Stomach (tissue), 9 donors: Measurements from ENCODE around the gene SEC24D. TPM values are rescaled to one million over a fixed set of nuclear protein-coding genes. Genes with fewer than 3 reads are reported as not detected.

ENCODE experiments used
- DNase-seq, 2 donors: peaks; one replicate each; pipeline versions ENCODE4 v3.0.0 to v3.0.0-alpha.2; 2013 to 2019
- H3K27ac ChIP-seq, 5 donors: fragments of 200-600 bp in 4 of 5; sonication (generic) in 4 of 5; one replicate each; pipeline ENCODE4 v1.5.1; 2013 to 2019; ENCODE audit warnings: mild to moderate bottlenecking in 1 of 5, moderate library complexity in 1 of 5
- H3K27me3 ChIP-seq, 3 donors: fragments of 200-600 bp; sonication (generic); one replicate each; pipeline ENCODE4 v1.5.1; 2017 to 2019; ENCODE audit warnings: mixed run types in 1 of 3
- H3K36me3 ChIP-seq, 4 donors: fragments of 200-600 bp; sonication (generic); 1 replicate in 3 of 4; 2 replicates in 1 of 4; pipeline ENCODE4 v1.5.1; 2016 to 2019
- H3K4me1 ChIP-seq, 4 donors: fragments of 200-600 bp; sonication (generic); one replicate each; pipeline ENCODE4 v1.5.1; 2016 to 2019
- H3K4me3 ChIP-seq, 4 donors: fragments of 200-600 bp; sonication (generic) in 3 of 4; one replicate each; pipeline ENCODE4 v1.5.1; 2016 to 2019; ENCODE audit warnings: mild to moderate bottlenecking in 1 of 4
- H3K9me3 ChIP-seq, 4 donors: fragments of 200-600 bp; sonication (generic); one replicate each; pipeline ENCODE4 v1.5.1; 2016 to 2019
- EP300 ChIP-seq: sonication (generic); formaldehyde crosslinking; IDR thresholded peaks from one replicate; pipeline ENCODE4 v1.6.1; 2017; ENCODE audit warnings: antibody characterized with exemption
- POLR2A ChIP-seq, 4 donors: fragments of 450-650 bp; IDR thresholded peaks; one replicate each; pipeline ENCODE4 v1.6.1; 2016; ENCODE audit warnings: antibody characterized with exemption in 4 of 4, control low read depth in 2 of 4, mild to moderate bottlenecking in 1 of 4, moderate library complexity in 1 of 4
- POLR2AphosphoS5 ChIP-seq, 3 donors: sonication (generic); formaldehyde crosslinking; IDR thresholded peaks; one replicate each; pipeline ENCODE4 v1.6.1; 2016; ENCODE audit warnings: antibody characterized with exemption in 3 of 3
- WGBS, 5 donors: extraction: QIAGEN DNeasy Blood & Tissue Kit in 3 of 5; methylation state at CpG; one replicate each; pipeline versions ENCODE4 v1.1.5 to v1.1.7; 2013 to 2018; 5-methylcytosine and 5-hydroxymethylcytosine counted together
- intact Hi-C: fragments of 100-400 bp; cut with DNase I; formaldehyde crosslinking; loops from one replicate; pipeline ENCODE4 v1.15.1; 2023; ENCODE audit warnings: low total_unique reads
- polyA plus RNA-seq, 3 donors: library from polyadenylated mRNA; stranded (reverse); fragments of 200-250 nt; gene quantifications; one replicate each; pipeline ENCODE4 v1.2.3, GENCODE V29; 2013
- total RNA-seq, 5 donors: library from RNA; depleted of rRNA; stranded (reverse); fragments of >200 nt; gene quantifications; one replicate each; pipeline versions ENCODE4 v1.1.0 to v1.2.3, GENCODE V29; 2014 to 2016
- TF ChIP-seq, protein P1 (sequence below), 7 experiments: fragments of 450-650 bp in 4 of 7; fragments of 200-600 bp in 3 of 7; sonication (generic) in 3 of 7; IDR thresholded peaks; one replicate each; pipeline ENCODE4 v1.5.1; 2016 to 2019; ENCODE audit warnings: antibody characterized with exemption in 7 of 7, control low read depth in 2 of 7, mild to moderate bottlenecking in 1 of 7
- donor health status: healthy with polysubstance abuse.
- donor health status: Bipolar disorder and iron deficiency.
- donor health status: healthy.

Gene SEC24D
- total and polyA plus RNA-seq, 8 donors = 6.7 to 132 (median 29.0) TPM

DNA sequence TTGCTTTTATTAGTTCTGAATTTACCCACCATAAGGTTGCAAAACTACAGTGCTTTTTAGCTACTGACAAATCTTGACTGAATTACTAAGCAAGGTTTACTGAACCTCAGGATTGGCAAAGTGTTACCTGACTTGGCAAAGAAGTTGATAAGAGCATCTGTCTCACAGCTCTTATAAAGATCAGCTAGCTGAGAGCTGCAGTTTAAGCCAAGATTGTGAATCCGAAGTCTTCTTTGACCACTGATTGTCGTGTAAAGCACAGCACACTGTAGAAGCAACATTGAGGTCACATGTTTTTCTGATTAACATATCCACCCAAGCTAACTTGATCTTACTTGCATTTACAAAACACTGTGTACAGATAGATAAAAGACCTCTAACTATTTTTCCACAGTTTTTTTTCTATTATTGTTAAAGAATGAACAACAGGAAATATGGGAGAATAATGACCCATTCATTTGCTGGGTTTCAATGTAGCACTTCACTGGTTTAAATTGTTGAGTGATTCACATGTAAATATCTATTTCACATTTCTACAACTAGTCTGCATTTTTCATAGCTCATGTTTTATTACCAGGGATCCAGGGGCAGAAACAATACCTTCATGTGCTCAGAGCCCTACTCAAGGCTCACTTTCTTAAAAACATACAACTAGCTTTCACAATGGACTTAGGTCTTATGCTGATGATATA lies 96.8 kb downstream of the SEC24D start:
- Histone ChIP-seq H3K27me3 (no peaks in the 10 kb centered on the region), H3K4me3 (no peak overlapping the region), H3K4me1 (peaks cover 0 to 26% (median 12%) of the 10 kb centered on the region in 4 donors), H3K27ac (peak overlapping the region in 2 of 5 donors; percentile 37 to 39), H3K9me3 (no peaks in the 10 kb centered on the region), H3K36me3 (peaks cover 19 to 88% (median 75%) of the 10 kb centered on the region in 4 donors)
- no peak for DNase-seq
- intact Hi-C loops = no loop called here
- TF ChIP-seq EP300 (no peak), POLR2AphosphoS5 (IDR thresholded peaks at IDR 0.05) (no peak), POLR2A (IDR thresholded peaks at IDR 0.05) (no peak)
- TF ChIP-seq, protein P1, sequence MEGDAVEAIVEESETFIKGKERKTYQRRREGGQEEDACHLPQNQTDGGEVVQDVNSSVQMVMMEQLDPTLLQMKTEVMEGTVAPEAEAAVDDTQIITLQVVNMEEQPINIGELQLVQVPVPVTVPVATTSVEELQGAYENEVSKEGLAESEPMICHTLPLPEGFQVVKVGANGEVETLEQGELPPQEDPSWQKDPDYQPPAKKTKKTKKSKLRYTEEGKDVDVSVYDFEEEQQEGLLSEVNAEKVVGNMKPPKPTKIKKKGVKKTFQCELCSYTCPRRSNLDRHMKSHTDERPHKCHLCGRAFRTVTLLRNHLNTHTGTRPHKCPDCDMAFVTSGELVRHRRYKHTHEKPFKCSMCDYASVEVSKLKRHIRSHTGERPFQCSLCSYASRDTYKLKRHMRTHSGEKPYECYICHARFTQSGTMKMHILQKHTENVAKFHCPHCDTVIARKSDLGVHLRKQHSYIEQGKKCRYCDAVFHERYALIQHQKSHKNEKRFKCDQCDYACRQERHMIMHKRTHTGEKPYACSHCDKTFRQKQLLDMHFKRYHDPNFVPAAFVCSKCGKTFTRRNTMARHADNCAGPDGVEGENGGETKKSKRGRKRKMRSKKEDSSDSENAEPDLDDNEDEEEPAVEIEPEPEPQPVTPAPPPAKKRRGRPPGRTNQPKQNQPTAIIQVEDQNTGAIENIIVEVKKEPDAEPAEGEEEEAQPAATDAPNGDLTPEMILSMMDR (IDR thresholded peaks at IDR 0.05) = no peak
- WGBS, 5 donors = 58 to 68% (median 67%) methylated on average over 2 of the region's 2 CpGs

DNA sequence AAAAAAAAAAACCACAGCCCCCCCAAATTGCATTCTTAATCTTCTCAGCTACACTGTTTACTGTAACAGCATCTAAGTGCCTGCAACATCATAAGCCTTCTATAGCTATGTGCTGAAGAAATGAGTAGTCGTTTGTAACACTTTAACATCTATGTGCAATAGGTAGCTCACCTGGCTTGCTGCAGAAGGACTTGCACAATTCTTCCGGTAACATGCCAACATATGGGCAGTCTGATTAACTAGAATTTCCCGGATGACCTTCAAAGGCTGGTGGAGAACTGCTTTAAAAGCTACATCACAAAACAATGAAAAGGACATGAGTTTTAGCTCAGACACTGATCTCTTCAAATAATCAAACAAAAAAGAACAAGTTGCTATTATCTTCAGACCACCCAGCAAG lies 97.8 kb downstream of the SEC24D start:
- peaks cover 0 to 26% (median 12%) of the 10 kb centered on the region in 4 donors for H3K4me1 ChIP-seq
- no peak for TF ChIP-seq POLR2AphosphoS5 (IDR thresholded peaks at IDR 0.05)
- TF ChIP-seq EP300 = no peak
- no peak for TF ChIP-seq POLR2A (IDR thresholded peaks at IDR 0.05)
- TF ChIP-seq, protein P1 (IDR thresholded peaks at IDR 0.05) = no peak
- no peaks in the 10 kb centered on the region for H3K9me3 ChIP-seq
- WGBS, 5 donors = 67 to 76% (median 71%) methylated on average over 3 of the region's 3 CpGs
- H3K36me3 ChIP-seq = peaks cover 14 to 88% (median 74%) of the 10 kb centered on the region in 4 donors
- H3K27ac ChIP-seq = peak overlapping the region in 1 of 5 donors; percentile 39
- intact Hi-C loops = no loop called here
- no peak overlapping the region for H3K4me3 ChIP-seq
- H3K27me3 ChIP-seq = no peaks in the 10 kb centered on the region
- no peak for DNase-seq

DNA sequence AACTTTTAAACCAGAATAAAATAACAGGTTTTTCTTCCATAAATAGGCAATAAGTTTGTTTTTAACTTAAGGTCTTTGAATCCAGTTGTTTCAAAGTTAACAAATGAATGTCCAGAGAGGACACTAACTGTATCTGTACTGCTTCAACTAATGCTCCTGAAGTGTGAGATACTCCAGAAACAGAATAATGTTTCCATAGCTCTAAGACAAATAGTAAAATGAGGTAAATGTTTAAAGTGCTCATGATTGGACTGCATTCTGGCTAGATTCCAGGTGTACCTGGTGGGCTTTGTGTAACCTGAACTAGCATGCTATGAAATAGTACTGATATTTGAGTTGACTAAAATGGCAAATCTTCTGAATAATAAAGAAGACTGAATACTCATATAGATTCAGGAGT lies 99.0 kb downstream of the SEC24D start:
- H3K27ac ChIP-seq = no peak overlapping the region
- H3K27me3 ChIP-seq = no peaks in the 10 kb centered on the region
- no peak overlapping the region for H3K4me3 ChIP-seq
- peaks cover 15 to 88% (median 81%) of the 10 kb centered on the region in 4 donors for H3K36me3 ChIP-seq
- intact Hi-C loops = no loop called here
- peaks cover 0 to 15% (median 6%) of the 10 kb centered on the region in 4 donors for H3K4me1 ChIP-seq
- DNase-seq = peak in 1 of 2 donors; percentile 50
- H3K9me3 ChIP-seq = no peaks in the 10 kb centered on the region
- TF ChIP-seq POLR2A (IDR thresholded peaks at IDR 0.05) = no peak
- no peak for TF ChIP-seq EP300
- TF ChIP-seq POLR2AphosphoS5 (IDR thresholded peaks at IDR 0.05) = no peak
- TF ChIP-seq, protein P1 (IDR thresholded peaks at IDR 0.05) = no peak

DNA sequence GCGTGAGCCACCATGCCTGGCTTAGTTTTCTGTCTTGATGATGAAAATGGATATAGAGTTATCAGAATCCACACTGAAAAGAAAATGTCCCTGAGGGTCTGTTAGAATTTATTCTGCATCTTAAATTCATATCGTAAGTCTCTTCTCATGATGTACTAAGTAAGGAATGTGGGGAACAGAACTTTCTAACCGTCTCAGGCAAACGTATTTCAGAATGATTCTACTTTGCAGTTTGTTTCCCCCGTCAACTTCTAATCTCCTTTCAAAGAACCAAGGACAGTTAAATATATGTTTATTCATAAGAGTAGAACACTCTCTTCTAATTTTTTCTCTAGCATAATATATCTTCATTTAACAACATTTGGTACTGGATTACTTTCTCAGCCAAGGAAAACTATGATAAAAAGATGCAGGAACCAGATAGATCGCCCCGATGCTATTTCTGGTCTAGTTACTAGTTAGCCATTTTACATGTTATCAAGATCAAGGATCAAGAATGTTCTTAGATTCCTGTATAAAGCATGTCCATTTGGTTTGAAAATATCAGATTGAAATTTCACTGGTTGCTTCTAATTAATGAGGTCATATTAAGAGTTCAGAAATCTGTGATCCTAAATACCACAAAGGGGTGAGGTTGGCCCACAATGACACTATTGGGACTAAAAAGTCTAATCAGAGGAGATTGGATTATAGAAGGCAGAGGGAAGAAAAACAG lies 101.3 kb downstream of the SEC24D start:
- H3K36me3 ChIP-seq = peaks cover 14 to 100% (median 92%) of the 10 kb centered on the region in 4 donors
- no peaks in the 10 kb centered on the region for H3K27me3 ChIP-seq
- intact Hi-C loops = no loop called here
- H3K4me1 ChIP-seq = peaks cover 0 to 10% (median 0%) of the 10 kb centered on the region in 4 donors
- no peak overlapping the region for H3K4me3 ChIP-seq
- TF ChIP-seq EP300 = no peak
- H3K9me3 ChIP-seq = no peaks in the 10 kb centered on the region
- peak overlapping the region in 1 of 5 donors; percentile 56 for H3K27ac ChIP-seq
- no peak for DNase-seq
- 71 to 91% (median 81%) methylated on average over 7 of the region's 7 CpGs for WGBS, 5 donors
